Body of pancreas (tissue), 4 donors: Measurements from ENCODE around the gene SCCPDH. TPM values are rescaled to one million over a fixed set of nuclear protein-coding genes. Genes with fewer than 3 reads are reported as not detected.
A peak's percentile ranks its signal among the peaks of the same experiment; 100 is the strongest.

Experiments
- ATAC-seq: fragments of 150-250 bp; one replicate; pipeline ENCODE4 v1.9.1; 2016
- DNase-seq, 4 donors: peaks; one replicate each; pipeline ENCODE4 v3.0.0-alpha.2; 2019
- H3K27ac ChIP-seq, 4 donors: fragments of 200-600 bp; sonication (generic); 1 replicate in 3 of 4; 2 replicates in 1 of 4; pipeline versions ENCODE4 v1.5.1 to v1.6.1; 2016 to 2019; ENCODE audit warnings: mild to moderate bottlenecking in 1 of 4, mixed read lengths in 1 of 4, moderate library complexity in 1 of 4
- H3K27me3 ChIP-seq, 2 donors: fragments of 200-600 bp; sonication (generic); one replicate each; pipeline ENCODE4 v1.6.0; 2016; ENCODE audit warnings: mild to moderate bottlenecking in 1 of 2
- H3K36me3 ChIP-seq, 2 donors: fragments of 200-600 bp; sonication (generic); replicated peaks in 1 of 2; 2 replicates each; pipeline ENCODE4 v1.5.1; 2016; ENCODE audit warnings: low read depth in 2 of 2; ENCODE audit not compliant: insufficient read depth in 1 of 2
- H3K4me1 ChIP-seq: fragments of 200-600 bp; sonication (generic); one replicate; pipeline ENCODE4 v1.6.0; 2016
- H3K4me3 ChIP-seq, 2 donors: fragments of 200-600 bp; sonication (generic); 1 replicate in 1 of 2; 2 replicates in 1 of 2; pipeline ENCODE4 v1.5.1; 2016 to 2019
- H3K9me3 ChIP-seq, 3 donors: fragments of 200-600 bp; sonication (generic); 1 replicate in 2 of 3; 2 replicates in 1 of 3; pipeline ENCODE4 v1.5.1; 2016
- POLR2A ChIP-seq, 3 donors: fragments of 450-650 bp; IDR thresholded peaks; one replicate each; pipeline ENCODE4 v1.6.1; 2016; ENCODE audit warnings: antibody characterized with exemption in 3 of 3, mild to moderate bottlenecking in 2 of 3
- WGBS, 2 donors: methylation state at CpG; one replicate each; pipeline ENCODE4 v1.1.5; 2017; 5-methylcytosine and 5-hydroxymethylcytosine counted together
- intact Hi-C: fragments of 100-400 bp; cut with DNase I; formaldehyde crosslinking; loops from one replicate; pipeline ENCODE4 v1.15.1; 2023
- total RNA-seq, 2 donors: library from RNA; depleted of rRNA; stranded (reverse); fragments of >200 nt; gene quantifications; one replicate each; pipeline ENCODE4 v1.1.0, GENCODE V29; 2016
- TF ChIP-seq, protein P1 (sequence below), 7 experiments: fragments of 450-650 bp in 4 of 7; fragments of 200-600 bp in 3 of 7; sonication (generic) in 3 of 7; IDR thresholded peaks; one replicate each; pipeline ENCODE4 v1.5.1; 2016 to 2019; ENCODE audit warnings: antibody characterized with exemption in 7 of 7

SCCPDH gene
- total RNA-seq, 2 donors from 2014 or later: 9.9 to 15.0 TPM

DNA sequence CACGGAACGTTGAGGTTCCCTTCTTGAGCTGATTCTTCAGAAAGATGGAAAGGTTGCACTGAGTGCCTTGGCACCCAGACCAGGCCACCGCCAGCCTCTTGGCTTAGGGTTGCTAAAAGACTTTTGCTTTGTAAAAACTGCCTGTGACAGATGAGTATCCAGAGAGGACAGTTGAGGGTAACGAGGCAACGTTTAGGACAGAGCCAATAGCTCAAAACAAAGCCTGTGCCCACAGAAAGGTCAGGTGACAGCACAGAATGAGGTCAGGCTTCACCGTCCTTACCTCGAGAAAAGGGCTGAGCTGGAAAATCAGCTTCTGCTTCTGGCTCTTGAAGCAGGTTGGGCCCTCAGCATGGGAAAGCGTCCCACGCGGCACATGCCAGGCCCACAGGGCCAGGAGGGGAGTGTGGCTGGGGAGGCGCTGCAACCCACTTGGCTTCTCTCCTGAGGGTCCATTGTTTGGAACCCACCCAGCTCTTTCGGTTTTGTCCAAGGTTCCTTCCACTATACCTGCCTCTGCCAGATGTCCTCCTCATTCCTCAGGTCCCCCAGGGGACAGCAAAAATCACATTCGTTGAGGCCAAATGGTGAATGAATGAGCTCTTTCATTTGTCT, 55.5 kb downstream of the SCCPDH start:
- no peak for TF ChIP-seq POLR2A (IDR thresholded peaks at IDR 0.05)
- TF ChIP-seq, protein P1, sequence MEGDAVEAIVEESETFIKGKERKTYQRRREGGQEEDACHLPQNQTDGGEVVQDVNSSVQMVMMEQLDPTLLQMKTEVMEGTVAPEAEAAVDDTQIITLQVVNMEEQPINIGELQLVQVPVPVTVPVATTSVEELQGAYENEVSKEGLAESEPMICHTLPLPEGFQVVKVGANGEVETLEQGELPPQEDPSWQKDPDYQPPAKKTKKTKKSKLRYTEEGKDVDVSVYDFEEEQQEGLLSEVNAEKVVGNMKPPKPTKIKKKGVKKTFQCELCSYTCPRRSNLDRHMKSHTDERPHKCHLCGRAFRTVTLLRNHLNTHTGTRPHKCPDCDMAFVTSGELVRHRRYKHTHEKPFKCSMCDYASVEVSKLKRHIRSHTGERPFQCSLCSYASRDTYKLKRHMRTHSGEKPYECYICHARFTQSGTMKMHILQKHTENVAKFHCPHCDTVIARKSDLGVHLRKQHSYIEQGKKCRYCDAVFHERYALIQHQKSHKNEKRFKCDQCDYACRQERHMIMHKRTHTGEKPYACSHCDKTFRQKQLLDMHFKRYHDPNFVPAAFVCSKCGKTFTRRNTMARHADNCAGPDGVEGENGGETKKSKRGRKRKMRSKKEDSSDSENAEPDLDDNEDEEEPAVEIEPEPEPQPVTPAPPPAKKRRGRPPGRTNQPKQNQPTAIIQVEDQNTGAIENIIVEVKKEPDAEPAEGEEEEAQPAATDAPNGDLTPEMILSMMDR (IDR thresholded peaks at IDR 0.05): no peak
- H3K27ac ChIP-seq: no peak overlapping the region
- H3K4me3 ChIP-seq: no peak overlapping the region
- H3K9me3 ChIP-seq: no peaks in the 10 kb centered on the region
- WGBS, 2 donors: 88 to 93% methylated on average over 11 to 13 of the region's 13 CpGs
- peaks cover 0 to 5% of the 10 kb centered on the region in 2 donors for H3K36me3 ChIP-seq
- intact Hi-C loops: no loop called here
- DNase-seq (no peak), ATAC-seq (no peak)
- H3K27me3 ChIP-seq: no peaks in the 10 kb centered on the region
- peaks cover 6% of the 10 kb centered on the region for H3K4me1 ChIP-seq

DNA sequence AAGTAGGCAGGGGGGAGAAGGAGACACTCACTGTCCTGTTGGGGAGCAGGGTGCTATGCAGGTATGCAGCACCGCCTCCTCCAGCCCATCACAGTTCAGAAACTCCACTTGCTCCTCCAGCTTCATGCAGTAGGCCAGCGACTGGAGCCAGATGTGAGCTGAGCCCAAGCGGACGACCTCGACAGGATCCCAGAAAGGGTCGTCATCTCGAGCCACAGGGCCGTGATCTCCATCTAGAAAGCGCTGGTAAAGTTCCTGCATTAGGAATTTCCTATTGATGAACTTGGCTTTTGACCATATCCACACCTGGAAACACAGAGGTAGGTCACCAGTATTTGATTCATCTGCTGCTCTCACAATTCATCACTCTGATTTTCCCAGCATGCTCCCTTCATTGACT, 56.1 kb downstream of the SCCPDH start:
- no peak for DNase-seq
- 96 to 97% methylated on average over 9 of the region's 9 CpGs for WGBS, 2 donors
- Histone ChIP-seq H3K27ac (no peak overlapping the region), H3K4me1 (peaks cover 6% of the 10 kb centered on the region), H3K27me3 (no peaks in the 10 kb centered on the region), H3K9me3 (no peaks in the 10 kb centered on the region), H3K4me3 (no peak overlapping the region), H3K36me3 (peaks cover 0 to 5% of the 10 kb centered on the region in 2 donors)
- intact Hi-C loops: no loop called here
- TF ChIP-seq POLR2A (IDR thresholded peaks at IDR 0.05): no peak
- TF ChIP-seq, protein P1 (IDR thresholded peaks at IDR 0.05): no peak
- ATAC-seq: no peak

DNA sequence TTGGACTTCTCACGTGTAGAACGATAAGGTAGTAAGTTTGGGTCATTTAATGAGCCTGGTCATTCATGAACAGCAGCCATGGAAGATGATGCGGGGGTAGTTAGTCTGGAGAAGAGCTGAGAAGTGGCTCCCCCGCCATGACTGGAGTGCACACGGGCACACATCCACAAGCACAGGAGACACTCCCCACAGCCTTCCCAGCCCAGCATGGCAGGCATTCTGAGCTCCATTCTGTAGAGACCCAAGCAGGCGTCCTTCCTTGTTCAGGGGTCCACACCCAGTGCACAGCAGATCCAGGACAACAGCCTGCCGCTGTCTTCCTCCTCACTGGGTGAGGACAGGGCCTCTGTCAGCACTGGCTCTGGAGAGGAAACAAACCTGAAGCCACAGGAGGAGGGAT, 57.0 kb downstream of the SCCPDH start:
- no peak for TF ChIP-seq POLR2A (IDR thresholded peaks at IDR 0.05)
- TF ChIP-seq, protein P1 (IDR thresholded peaks at IDR 0.05): no peak
- no peak overlapping the region for H3K4me3 ChIP-seq
- H3K36me3 ChIP-seq: peaks cover 0 to 3% of the 10 kb centered on the region in 2 donors
- WGBS, 2 donors: 95 to 97% methylated on average over 7 of the region's 7 CpGs
- H3K27me3 ChIP-seq: no peaks in the 10 kb centered on the region
- no peak for ATAC-seq
- no peak overlapping the region for H3K27ac ChIP-seq
- H3K4me1 ChIP-seq: peaks cover 6% of the 10 kb centered on the region
- no peaks in the 10 kb centered on the region for H3K9me3 ChIP-seq
- intact Hi-C loops: no loop called here
- no peak for DNase-seq

DNA sequence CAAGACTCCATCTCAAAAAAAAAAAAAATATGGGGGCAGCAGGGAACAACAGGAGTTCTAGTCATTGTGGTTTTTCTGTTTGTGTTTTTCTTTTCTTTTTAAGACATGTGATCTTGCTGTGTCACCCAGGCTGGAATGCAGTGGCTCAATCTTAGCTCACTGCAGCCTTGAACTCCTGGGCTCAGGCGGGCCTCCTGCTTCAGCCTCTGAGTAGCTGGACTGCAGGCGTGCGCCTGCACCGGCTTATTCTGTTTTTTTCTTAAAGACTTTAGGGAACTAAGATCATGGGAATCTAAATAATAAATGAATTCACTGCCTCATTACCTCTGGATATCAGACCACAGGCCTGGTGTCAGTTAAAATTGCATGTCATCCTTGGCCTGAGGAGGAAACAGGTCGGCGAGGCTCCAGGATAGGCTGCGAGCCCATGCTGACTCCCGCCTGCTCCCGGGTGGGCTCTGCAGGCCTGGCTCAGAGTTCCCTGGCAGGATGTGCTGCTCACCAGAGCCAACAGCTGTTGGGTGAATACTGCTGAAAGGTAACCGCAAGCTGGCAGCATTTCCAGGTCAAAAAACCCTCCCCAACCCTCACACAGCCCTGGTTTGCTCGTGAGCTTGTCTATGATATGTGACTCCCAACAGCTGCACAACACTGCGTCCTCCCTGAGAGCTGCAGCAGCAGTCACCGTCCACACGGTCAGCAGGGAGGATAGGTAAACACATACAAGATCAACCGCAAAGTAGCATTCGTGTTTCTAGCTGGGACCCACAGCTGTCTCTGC, 58.1 kb downstream of the SCCPDH start:
- H3K36me3 ChIP-seq: peaks cover 0 to 3% of the 10 kb centered on the region in 2 donors
- ATAC-seq (no peak), DNase-seq (peak in 1 of 4 donors; percentile 35)
- no peaks in the 10 kb centered on the region for H3K27me3 ChIP-seq
- no peaks in the 10 kb centered on the region for H3K9me3 ChIP-seq
- peaks cover 6% of the 10 kb centered on the region for H3K4me1 ChIP-seq
- no peak overlapping the region for H3K4me3 ChIP-seq
- WGBS, 2 donors: 46 to 56% methylated on average over 15 to 16 of the region's 16 CpGs
- TF ChIP-seq, protein P1 (IDR thresholded peaks at IDR 0.05): no peak
- TF ChIP-seq POLR2A (IDR thresholded peaks at IDR 0.05): no peak
- no peak overlapping the region for H3K27ac ChIP-seq
- intact Hi-C loops: no loop called here
